HG03103 (cell line): ENCODE results near the gene L3HYPDH.

Experiments used
- ATAC-seq: cut with Tn5 transposase; IDR thresholded peaks from one replicate; pipeline ENCODE4 v1.9.1; 2021; ENCODE audit warnings: low read depth; ENCODE audit not compliant: unreplicated experiment

Gene L3HYPDH

GRCh38 chr14:59483819-59484638, at the start of gene L3HYPDH, which contains the start of gene JKAMP:
Gene L3HYPDH, minus strand, starts transcription at chr14:59484408. Its CDS starts 92 bp downstream, at chr14:59484316.
Gene JKAMP, plus strand, starts transcription at chr14:59484517. Its CDS starts 73 bp downstream, at chr14:59484590.
- ATAC-seq = peak; percentile 83

- no peak for ATAC-seq
These were observed 48.2 kb upstream of the L3HYPDH start for GRCh38 chr14:59532419-59532818.

- ATAC-seq = no peak
These were observed 46.1 kb upstream of the L3HYPDH start for GRCh38 chr14:59530349-59530748.

- no peak for ATAC-seq
These were observed 45.0 kb upstream of the L3HYPDH start for GRCh38 chr14:59529189-59529588.

- ATAC-seq = no peak
These were observed 36.0 kb upstream of the L3HYPDH start for GRCh38 chr14:59520224-59520623.

- no peak for ATAC-seq
These were observed 27.8 kb upstream of the L3HYPDH start for GRCh38 chr14:59511916-59512575.

GRCh38 chr14:59510966-59511365, 26.8 kb upstream of the L3HYPDH start:
- ATAC-seq = no peak

- no peak for ATAC-seq
These were observed 25.8 kb upstream of the L3HYPDH start for GRCh38 chr14:59510001-59510400.

GRCh38 chr14:59509101-59509500, 24.9 kb upstream of the L3HYPDH start:
- no peak for ATAC-seq

- no peak for ATAC-seq
These were observed 23.5 kb upstream of the L3HYPDH start for GRCh38 chr14:59507752-59508103.

- peak; percentile 84 for ATAC-seq
These were observed 23.0 kb upstream of the L3HYPDH start for GRCh38 chr14:59507063-59507751.

GRCh38 chr14:59503256-59503655, 19.0 kb upstream of the L3HYPDH start:
- no peak for ATAC-seq

- ATAC-seq = no peak
These were observed 16.5 kb upstream of the L3HYPDH start for GRCh38 chr14:59500732-59501131.

GRCh38 chr14:59492384-59492783, 8.2 kb upstream of the L3HYPDH start:
- no peak for ATAC-seq

- ATAC-seq = no peak
These were observed 6.5 kb upstream of the L3HYPDH start for GRCh38 chr14:59490756-59491155.

- peak; percentile 41 for ATAC-seq
These were observed 499 bp upstream of the L3HYPDH start for GRCh38 chr14:59484639-59485175.

GRCh38 chr14:59483363-59483762, 845 bp downstream of the L3HYPDH start:
- ATAC-seq = no peak

- no peak for ATAC-seq
These were observed 1.5 kb downstream of the L3HYPDH start for GRCh38 chr14:59482541-59483331.

GRCh38 chr14:59481871-59482540, 2.2 kb downstream of the L3HYPDH start:
- ATAC-seq = no peak

GRCh38 chr14:59481407-59481806, 2.8 kb downstream of the L3HYPDH start:
- no peak for ATAC-seq
